GM12892 (cell line): ENCODE measurements around the gene MT4.

ENCODE experiments used
- DNase-seq: peaks from one replicate; pipeline ENCODE4 v3.0.0; 2011; ENCODE audit not compliant: insufficient read length
- FAIRE-seq: peaks from 2 replicates; lab custom pipeline; 2011; peaks lifted over from hg19 to GRCh38; lab: Jason Lieb, UNC
- POLR2A ChIP-seq: IDR thresholded peaks from 2 replicates; pipeline ENCODE4 v1.6.1; 2011; ENCODE audit warnings: low read depth, low read length, control low read depth
- POLR2AphosphoS5 ChIP-seq: IDR thresholded peaks from 2 replicates; pipeline ENCODE4 v1.6.1; 2011; ENCODE audit warnings: low read depth, low read length, control low read depth
- TAF1 ChIP-seq: IDR thresholded peaks from 2 replicates; pipeline ENCODE4 v1.6.1; 2011; ENCODE audit warnings: low read depth, mild to moderate bottlenecking, control low read depth, low read length, borderline replicate concordance

The MT4 gene

DNA sequence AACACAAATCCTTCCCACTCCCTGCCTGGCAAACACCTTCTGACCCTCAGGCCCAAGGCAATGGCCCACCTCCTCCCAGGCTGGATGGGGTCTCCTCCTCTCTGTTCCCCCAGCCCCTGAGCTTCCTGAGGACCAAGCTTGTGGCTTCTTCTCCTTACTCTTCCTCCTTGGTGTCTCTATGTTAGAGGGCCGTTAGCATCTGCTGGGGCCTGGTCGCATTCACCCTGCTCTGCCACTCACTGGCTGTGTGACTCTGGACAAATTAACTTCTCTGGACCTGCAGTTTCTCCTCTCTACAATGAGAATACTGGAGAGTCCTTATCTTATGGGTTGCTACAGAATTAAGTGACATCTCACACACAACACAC lies 42.8 kb downstream of the MT4 start:
- DNase-seq, result no peak

DNA sequence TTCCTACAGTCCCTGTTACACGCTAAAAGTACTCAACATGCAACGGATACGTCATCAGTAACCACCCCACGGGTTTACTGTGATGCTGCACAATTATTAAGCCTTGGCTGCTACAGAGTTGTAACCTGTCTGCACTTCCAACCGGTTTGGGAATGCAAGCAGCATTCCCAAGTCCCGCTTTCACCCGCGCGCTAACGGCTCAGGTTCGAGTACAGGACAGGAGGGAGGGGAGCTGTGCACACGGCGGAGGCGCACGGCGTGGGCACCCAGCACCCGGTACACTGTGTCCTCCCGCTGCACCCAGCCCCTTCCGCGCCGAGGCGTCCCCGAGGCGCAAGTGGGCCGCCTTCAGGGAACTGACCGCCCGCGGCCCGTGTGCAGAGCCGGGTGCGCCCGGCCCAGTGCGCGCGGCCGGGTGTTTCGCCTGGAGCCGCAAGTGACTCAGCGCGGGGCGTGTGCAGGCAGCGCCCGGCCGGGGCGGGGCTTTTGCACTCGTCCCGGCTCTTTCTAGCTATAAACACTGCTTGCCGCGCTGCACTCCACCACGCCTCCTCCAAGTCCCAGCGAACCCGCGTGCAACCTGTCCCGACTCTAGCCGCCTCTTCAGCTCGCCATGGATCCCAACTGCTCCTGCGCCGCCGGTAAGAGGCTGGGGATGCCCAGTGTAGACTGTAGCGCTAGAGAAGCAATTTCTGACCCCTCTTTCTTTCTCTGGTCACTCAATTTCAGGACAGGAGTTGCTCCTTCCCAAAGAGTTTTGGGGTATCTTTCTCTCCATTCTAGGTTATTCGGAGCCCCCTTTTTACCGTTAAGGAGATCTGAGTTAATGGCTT lies 43.4 kb downstream of the MT4 start, which contains the start of gene MT2A:
Gene MT2A, plus strand, starts transcription at position 542 of the 833 bp plus-strand sequence. Its CDS starts 72 bp downstream, at position 614.
- peak; percentile 54 for FAIRE-seq
- TF ChIP-seq POLR2A (peak; percentile 48; the same call in 1 of the 2 replicates), POLR2AphosphoS5 (no peak), TAF1 (no peak)
- DNase-seq, result peak; percentile 95

More for the DNA sequence above, 42.8 kb downstream of the MT4 start:
- FAIRE-seq, result no peak
- no peak for TF ChIP-seq TAF1
- no peak for TF ChIP-seq POLR2AphosphoS5
- no peak for TF ChIP-seq POLR2A

DNA sequence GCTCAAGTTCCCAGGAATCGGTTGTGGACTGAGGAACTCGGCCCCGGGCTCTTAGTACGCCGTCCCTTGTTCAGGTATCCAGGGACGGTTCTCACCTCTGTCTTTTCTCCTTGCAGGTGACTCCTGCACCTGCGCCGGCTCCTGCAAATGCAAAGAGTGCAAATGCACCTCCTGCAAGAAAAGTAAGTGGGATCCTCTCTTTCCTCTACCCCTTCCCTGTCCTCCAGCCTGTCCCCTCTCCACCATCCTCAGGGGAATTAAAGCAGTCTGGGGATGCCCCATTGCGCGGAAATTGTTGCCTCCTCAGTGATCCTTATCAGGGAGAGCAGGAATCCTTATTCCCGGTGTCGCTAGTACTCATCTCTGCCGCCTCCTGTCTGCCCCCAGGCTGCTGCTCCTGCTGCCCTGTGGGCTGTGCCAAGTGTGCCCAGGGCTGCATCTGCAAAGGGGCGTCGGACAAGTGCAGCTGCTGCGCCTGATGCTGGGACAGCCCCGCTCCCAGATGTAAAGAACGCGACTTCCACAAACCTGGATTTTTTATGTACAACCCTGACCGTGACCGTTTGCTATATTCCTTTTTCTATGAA lies 44.1 kb downstream of the MT4 start:
- FAIRE-seq (no peak), DNase-seq (no peak)
- no peak for TF ChIP-seq POLR2A

DNA sequence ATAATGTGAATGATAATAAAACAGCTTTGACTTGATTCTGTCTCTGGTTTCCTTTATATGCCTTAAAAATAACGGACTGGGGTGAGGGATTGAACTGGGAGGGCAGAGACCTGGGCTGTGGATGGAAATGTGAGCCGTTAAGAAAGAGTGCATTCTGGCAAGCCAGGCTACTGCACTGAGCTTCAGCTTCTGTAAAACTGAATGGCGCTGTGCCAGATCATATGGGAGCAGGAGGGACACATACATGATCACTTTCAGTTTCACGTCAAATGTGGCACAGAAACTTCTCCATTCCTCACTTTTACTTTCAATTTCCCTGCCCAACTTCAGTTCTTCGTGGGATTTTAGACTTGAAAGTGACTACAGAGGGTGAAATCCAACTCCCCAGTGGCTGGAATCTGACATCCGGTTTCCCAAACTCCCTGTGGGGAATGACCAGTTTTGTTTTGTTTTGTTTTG lies 44.6 kb downstream of the MT4 start:
- FAIRE-seq (peak; percentile 74), DNase-seq (peak; percentile 46)
- TF ChIP-seq POLR2A, result no peak
- TF ChIP-seq TAF1, result no peak
- no peak for TF ChIP-seq POLR2AphosphoS5

DNA sequence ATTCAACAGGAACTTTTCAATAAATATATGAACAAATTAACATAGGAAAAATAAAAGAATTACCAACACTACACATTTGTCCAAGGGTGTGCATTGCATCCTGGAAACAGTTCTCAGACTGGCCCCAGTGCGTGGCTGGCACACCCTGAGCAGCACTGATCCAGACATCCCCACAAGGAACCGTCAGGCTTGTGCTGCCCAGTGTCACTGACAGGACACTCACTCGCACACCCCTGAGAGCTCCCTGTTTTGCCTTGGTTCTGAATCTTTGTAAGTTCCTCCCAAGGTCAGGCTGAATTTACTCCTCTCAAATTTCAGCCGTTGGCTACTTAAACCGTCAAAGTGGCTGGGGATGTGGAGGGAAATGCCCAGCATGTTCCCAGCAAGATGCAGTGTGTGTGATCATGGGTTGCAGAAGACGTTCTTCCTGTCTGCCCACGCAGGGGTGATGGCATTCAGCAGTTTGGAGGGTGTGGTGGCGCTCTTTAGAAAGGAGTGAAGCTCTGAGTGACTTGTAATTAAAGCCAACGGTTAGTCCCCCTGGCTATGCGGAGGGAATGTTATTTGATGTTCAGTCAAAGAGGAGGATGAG lies 45.2 kb downstream of the MT4 start:
- no peak for TF ChIP-seq POLR2AphosphoS5
- TF ChIP-seq POLR2A, result no peak; the same call in 1 of the 2 replicates
- no peak for TF ChIP-seq TAF1
- FAIRE-seq, result no peak
- DNase-seq, result no peak

DNA sequence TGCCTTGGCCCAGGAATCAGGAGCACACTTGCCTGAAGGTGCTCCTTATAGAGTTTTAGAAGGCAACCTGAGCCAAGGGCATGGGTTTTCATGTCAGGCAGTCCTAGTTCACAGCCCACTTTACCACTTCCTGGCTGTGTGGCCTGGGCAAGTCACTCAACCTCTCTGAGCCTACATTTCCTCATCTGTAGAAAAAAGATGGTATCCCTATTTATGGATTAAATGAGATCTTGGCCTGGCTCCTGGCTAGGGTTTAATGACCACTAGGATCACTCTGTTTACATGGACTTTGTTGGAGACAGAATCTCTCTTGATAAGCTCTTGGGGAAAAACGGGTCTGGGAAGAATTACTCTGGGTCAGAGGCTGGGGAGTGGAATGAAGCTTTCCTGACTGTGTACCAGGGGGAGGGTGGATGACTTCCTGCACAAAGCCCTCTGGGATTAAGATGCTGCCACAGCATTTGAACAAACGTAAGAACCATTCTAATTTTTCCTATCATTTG lies 45.8 kb downstream of the MT4 start:
- no peak for FAIRE-seq
- no peak for TF ChIP-seq POLR2A
- no peak for TF ChIP-seq TAF1
- no peak for TF ChIP-seq POLR2AphosphoS5
- no peak for DNase-seq

DNA sequence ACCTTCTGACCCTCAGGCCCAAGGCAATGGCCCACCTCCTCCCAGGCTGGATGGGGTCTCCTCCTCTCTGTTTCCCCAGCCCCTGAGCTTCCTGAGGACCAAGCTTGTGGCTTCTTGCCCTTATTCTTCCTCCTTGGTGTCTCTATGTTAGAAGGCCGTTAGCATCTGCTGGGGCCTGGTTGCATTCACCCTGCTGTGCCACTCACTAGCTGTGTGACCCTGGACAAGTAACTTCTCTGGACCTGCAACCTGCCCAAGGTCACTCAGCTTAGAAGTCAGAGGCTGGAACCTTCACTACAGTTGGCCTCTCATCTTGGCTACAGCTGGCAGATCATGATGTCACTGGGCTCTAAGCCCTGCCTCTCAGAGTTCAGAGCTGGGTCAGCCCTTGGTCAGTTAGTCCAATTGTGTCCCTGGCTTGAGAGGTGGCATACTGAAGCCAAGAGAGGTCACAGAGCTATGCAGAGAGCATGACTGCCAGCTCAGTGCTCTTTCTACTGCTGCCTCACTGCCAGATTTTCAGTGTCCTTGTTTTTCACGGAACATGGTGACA lies 46.5 kb downstream of the MT4 start:
- DNase-seq (no peak), FAIRE-seq (no peak)
- TF ChIP-seq POLR2AphosphoS5 (no peak), TAF1 (no peak), POLR2A (no peak)

DNA sequence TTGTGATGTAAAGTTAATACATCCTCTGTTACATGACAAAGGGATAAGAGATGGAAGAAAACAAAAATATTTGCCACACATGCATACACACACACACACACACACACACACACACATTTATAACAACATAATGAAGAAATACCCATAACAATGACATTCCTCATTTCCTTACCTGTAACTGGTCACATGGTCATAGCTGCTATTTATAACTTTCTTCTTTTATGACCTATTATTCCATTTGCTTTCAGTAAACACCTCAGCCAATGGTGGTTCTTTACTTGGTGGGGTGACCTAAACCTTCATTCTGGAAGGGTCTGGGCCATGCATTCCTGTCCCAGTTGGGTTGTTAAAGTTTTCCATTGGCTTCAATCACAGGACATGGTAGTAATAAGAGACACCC lies 48.8 kb downstream of the MT4 start:
- no peak for TF ChIP-seq POLR2AphosphoS5
- TF ChIP-seq POLR2A, result no peak
- TF ChIP-seq TAF1, result no peak
- DNase-seq, result no peak
- FAIRE-seq, result no peak

DNA sequence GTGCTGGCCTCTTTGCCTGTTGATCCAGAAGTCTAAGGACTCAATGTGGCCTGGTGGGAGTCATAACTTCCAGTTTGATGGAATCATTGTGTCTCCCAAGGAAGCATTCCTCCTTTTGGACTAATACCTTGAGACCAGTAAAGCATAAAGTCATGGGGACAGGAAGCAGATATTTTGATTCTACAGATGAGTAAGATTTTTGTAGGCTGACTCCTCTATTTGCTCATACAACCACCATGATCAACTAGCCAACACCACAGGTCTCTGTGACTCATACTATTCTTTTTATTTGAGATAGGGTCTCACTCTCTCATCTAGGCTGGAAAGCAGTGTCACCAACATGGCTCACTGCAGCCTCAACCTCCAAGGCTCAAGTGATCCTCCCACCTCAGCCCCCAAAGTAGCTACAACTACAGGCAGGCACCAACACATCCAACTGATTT lies 49.7 kb downstream of the MT4 start:
- no peak for FAIRE-seq
- DNase-seq, result no peak
- no peak for TF ChIP-seq POLR2A
- TF ChIP-seq TAF1, result no peak
- no peak for TF ChIP-seq POLR2AphosphoS5

DNA sequence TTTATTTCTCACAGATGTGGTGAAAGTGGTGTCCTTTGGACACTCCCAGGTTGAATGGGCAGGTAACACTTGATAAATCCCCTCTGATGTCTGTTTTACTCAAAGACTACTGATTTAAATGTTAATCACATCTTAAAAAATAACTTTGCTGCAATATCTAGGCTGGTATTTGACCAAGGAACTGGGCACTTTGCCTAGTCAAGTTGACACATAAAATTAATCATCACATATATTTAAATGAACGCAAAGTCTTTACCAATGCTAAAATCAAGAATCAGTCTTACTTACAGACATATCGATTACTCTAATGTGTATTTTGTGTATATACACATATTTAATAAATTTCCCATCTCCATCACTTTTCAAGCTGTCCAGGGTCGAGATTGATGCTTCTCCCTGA lies 50.5 kb downstream of the MT4 start:
- no peak for DNase-seq
- TF ChIP-seq TAF1 (no peak), POLR2A (no peak), POLR2AphosphoS5 (no peak)
- FAIRE-seq, result no peak

DNA sequence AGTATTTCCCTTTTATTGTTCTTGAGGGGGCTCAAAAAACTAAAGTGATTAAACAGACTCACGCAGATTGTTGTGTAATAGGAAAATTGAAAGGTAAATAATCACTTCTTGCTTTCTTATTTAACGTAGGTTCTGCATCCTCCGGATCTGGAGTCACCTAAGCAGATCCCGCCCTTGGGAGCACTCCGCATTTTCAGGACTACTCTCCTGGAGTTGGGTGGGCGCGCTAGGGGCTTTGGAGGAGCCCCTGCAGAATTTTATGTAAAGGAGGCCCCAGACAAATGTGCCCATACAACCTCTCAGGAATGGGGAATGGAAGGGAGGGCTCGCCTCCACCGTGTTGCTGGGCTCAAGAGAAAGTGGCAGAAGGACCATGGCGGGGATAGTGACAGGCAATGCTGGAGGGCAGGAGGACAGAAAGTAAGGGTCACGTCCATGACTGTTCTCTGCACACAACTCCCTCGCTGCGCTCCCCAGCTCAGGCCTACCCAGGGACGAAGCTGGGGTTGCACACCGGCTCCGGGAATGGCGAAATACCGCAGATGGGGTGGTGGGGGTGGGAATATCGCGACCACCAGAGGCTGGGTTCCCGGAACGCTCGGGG lies 51.8 kb downstream of the MT4 start:
- no peak for TF ChIP-seq POLR2AphosphoS5
- TF ChIP-seq TAF1, result no peak
- TF ChIP-seq POLR2A, result no peak
- DNase-seq, result no peak
- no peak for FAIRE-seq
